HCT116 (cell line): ENCODE results near the gene RAB11A. TPM values are rescaled to one million over a fixed set of nuclear protein-coding genes. Genes with fewer than 3 reads are reported as not detected.

ENCODE experiments used
- ATAC-seq: fragments of 200-7000 bp; cut with Tn5 transposase; 2 replicates; pipeline ENCODE4 v1.9.1; 2020; ENCODE audit warnings: mild to moderate bottlenecking, moderate library complexity
- BruUV-seq: library from RNA; stranded (reverse); fragments of 400-500 nt; replicated peaks from 2 replicates; lab custom pipeline; 2021; lab: Mats Ljungman, UMichigan
- CTCF ChIA-PET: fragments of 300-600 bp; sonication (Branson Sonifier 250); formaldehyde crosslinking; loops from one replicate; lab custom pipeline; 2021; ENCODE audit warnings: antibody characterized with exemption; lab: Charles Lee
- POLR2A ChIA-PET: fragments of 300-600, 350-600 bp; sonication (Branson Sonifier 250); formaldehyde crosslinking; loops from one replicate; lab custom pipeline; 2021; ENCODE audit warnings: antibody characterized with exemption; lab: Charles Lee
- RAD21 ChIA-PET, 2 experiments: fragments of 300-600 bp; sonication (Branson Sonifier 250); formaldehyde crosslinking; loops; one replicate each; lab custom pipeline; 2023; ENCODE audit warnings: low total read pairs in 2 of 2; ENCODE audit not compliant: uncharacterized antibody in 2 of 2, unreplicated experiment in 2 of 2, low non-redundant PET in 1 of 2; lab: Charles Lee
- DNase-seq: peaks from one replicate; pipeline ENCODE4 v3.0.0-alpha.2; 2010; ENCODE audit warnings: low read depth, low spot score
- H2AFZ ChIP-seq: fragments of 200-600 bp; shearing (Covaris generic), sonication (generic); 2 replicates; pipeline ENCODE4 v1.6.1; 2017; ENCODE audit warnings: low read depth, mixed run types, mixed read lengths, antibody characterized with exemption, low read length; ENCODE audit not compliant: poor library complexity, severe bottlenecking
- H3K27ac ChIP-seq: 2 replicates; pipeline ENCODE4 v1.5.1; 2012; ENCODE audit warnings: low read depth, low read length
- H3K27me3 ChIP-seq: fragments of 200-600 bp; sonication (generic); 2 replicates; pipeline ENCODE4 v1.6.1; 2016; ENCODE audit warnings: mixed run types, low read length, mixed read lengths; ENCODE audit not compliant: insufficient read depth
- H3K36me3 ChIP-seq, 2 experiments: fragments of 200-500 bp in 1 of 2; fragments of 200-600 bp in 1 of 2; sonication (Bioruptor generic) in 1 of 2; sonication (generic) in 1 of 2; 2 replicates each; pipeline versions ENCODE4 v1.5.1 to v1.6.1; 2014 to 2016; ENCODE audit warnings: low read length in 2 of 2, inconsistent platforms in 1 of 2, mixed read lengths in 1 of 2, mixed run types in 1 of 2; ENCODE audit not compliant: insufficient read depth in 2 of 2, control insufficient read depth in 1 of 2
- H3K4me1 ChIP-seq, 2 experiments: fragments of 200-600 bp in 1 of 2; sonication (generic) in 1 of 2; 2 replicates each; pipeline versions ENCODE4 v1.5.1 to v1.6.1; 2012 to 2017; ENCODE audit warnings: low read length in 2 of 2, inconsistent platforms in 1 of 2, mild to moderate bottlenecking in 1 of 2, mixed read lengths in 1 of 2, mixed run types in 1 of 2, moderate library complexity in 1 of 2; ENCODE audit not compliant: insufficient read depth in 2 of 2, control insufficient read depth in 1 of 2
- H3K4me2 ChIP-seq: fragments of 200-600 bp; sonication (generic); 2 replicates; pipeline ENCODE4 v1.6.1; 2017; ENCODE audit warnings: mixed run types, low read length, mixed read lengths
- H3K4me3 ChIP-seq, 2 experiments: fragments of 200-600 bp in 1 of 2; sonication (generic) in 1 of 2; replicated peaks in 1 of 2; 2 replicates each; pipeline ENCODE4 v1.5.1; 2011 to 2016; ENCODE audit warnings: low read length in 2 of 2, control low read depth in 1 of 2, low read depth in 1 of 2, mild to moderate bottlenecking in 1 of 2, mixed read lengths in 1 of 2, mixed run types in 1 of 2
- H3K79me2 ChIP-seq: fragments of 200-600 bp; sonication (generic); 2 replicates; pipeline ENCODE4 v1.6.1; 2017; ENCODE audit warnings: mild to moderate bottlenecking, mixed run types, low read length, moderate library complexity, mixed read lengths; ENCODE audit not compliant: insufficient read depth
- H3K9ac ChIP-seq: fragments of 200-600 bp; sonication (generic); 2 replicates; pipeline ENCODE4 v1.6.1; 2016; ENCODE audit warnings: low read length, mixed read lengths
- H3K9me2 ChIP-seq: fragments of 200-600 bp; sonication (generic), shearing (Covaris generic); 2 replicates; pipeline ENCODE4 v1.6.1; 2017; ENCODE audit warnings: mixed run types, mild to moderate bottlenecking, moderate library complexity; ENCODE audit not compliant: insufficient read depth
- H3K9me3 ChIP-seq, 2 experiments: fragments of 200-500 bp in 1 of 2; fragments of 200-600 bp in 1 of 2; sonication (Bioruptor generic) in 1 of 2; sonication (generic) in 1 of 2; 2 replicates each; pipeline ENCODE4 v1.6.1; 2014 to 2017; ENCODE audit warnings: low read length in 2 of 2, mixed read lengths in 2 of 2, inconsistent platforms in 1 of 2, low read depth in 1 of 2, mild to moderate bottlenecking in 1 of 2, mixed run types in 1 of 2, moderate library complexity in 1 of 2; ENCODE audit not compliant: control insufficient read depth in 1 of 2, insufficient read depth in 1 of 2
- H4K20me1 ChIP-seq: fragments of 200-600 bp; sonication (generic), shearing (Covaris generic); 2 replicates; pipeline ENCODE4 v1.6.1; 2017; ENCODE audit warnings: mixed run types, mild to moderate bottlenecking, moderate library complexity; ENCODE audit not compliant: insufficient read depth
- CEBPB ChIP-seq: IDR thresholded peaks from 2 replicates; pipeline ENCODE4 v1.6.1; 2012; ENCODE audit warnings: low read depth
- EGR1 ChIP-seq: IDR thresholded peaks from 2 replicates; pipeline ENCODE4 v1.6.1; 2012; ENCODE audit warnings: low read depth
- ELF1 ChIP-seq: IDR thresholded peaks from 2 replicates; pipeline ENCODE4 v1.6.1; 2012; ENCODE audit warnings: low read depth, borderline replicate concordance
- EZH2 ChIP-seq: fragments of 200-600 bp; sonication (generic); IDR thresholded peaks from 2 replicates; pipeline ENCODE4 v1.6.1; 2017; ENCODE audit warnings: antibody characterized with exemption, mixed run types
- EZH2phosphoT487 ChIP-seq: fragments of 200-600 bp; IDR thresholded peaks from 2 replicates; pipeline ENCODE4 v1.6.1; 2018; ENCODE audit warnings: antibody characterized with exemption, borderline replicate concordance
- FOSL1 ChIP-seq: IDR thresholded peaks from 2 replicates; pipeline ENCODE4 v1.6.1; 2012; ENCODE audit warnings: low read depth
- JUND ChIP-seq: IDR thresholded peaks from 2 replicates; pipeline ENCODE4 v1.6.1; 2012
- MAX ChIP-seq: IDR thresholded peaks from 2 replicates; pipeline ENCODE4 v1.6.1; 2012
- POLR2A ChIP-seq: IDR thresholded peaks from 2 replicates; pipeline ENCODE4 v1.7.0; 2011; ENCODE audit warnings: borderline replicate concordance; ENCODE audit not compliant: insufficient read depth, insufficient read length; ENCODE audit errors: extremely low read depth
- POLR2AphosphoS5 ChIP-seq: IDR thresholded peaks from 2 replicates; pipeline ENCODE4 v1.6.1; 2011; ENCODE audit warnings: mild to moderate bottlenecking, low read depth, low read length, moderate library complexity
- RAD21 ChIP-seq: IDR thresholded peaks from 2 replicates; pipeline ENCODE4 v1.6.1; 2012; ENCODE audit warnings: low read depth, mild to moderate bottlenecking
- SP1 ChIP-seq: IDR thresholded peaks from 2 replicates; pipeline ENCODE4 v1.6.1; 2012; ENCODE audit warnings: low read depth
- SRF ChIP-seq: IDR thresholded peaks from 2 replicates; pipeline ENCODE4 v1.6.1; 2012; ENCODE audit warnings: low read depth
- TCF7L2 ChIP-seq: IDR thresholded peaks from 2 replicates; pipeline ENCODE4 v1.7.0; 2011; ENCODE audit warnings: borderline replicate concordance, inconsistent platforms; ENCODE audit not compliant: insufficient read depth, insufficient read length; ENCODE audit errors: extremely low read depth
- ZBTB33 ChIP-seq: IDR thresholded peaks from 2 replicates; pipeline ENCODE4 v1.6.1; 2011; ENCODE audit warnings: mild to moderate bottlenecking, low read length, moderate library complexity; ENCODE audit not compliant: insufficient replicate concordance; ENCODE audit errors: extremely low read depth
- ZFX ChIP-seq: fragments of 450-650 bp; IDR thresholded peaks from 2 replicates; pipeline ENCODE4 v1.6.1; 2017
- ZNF274 ChIP-seq: fragments of 200-500 bp; sonication (Bioruptor generic); IDR thresholded peaks from 2 replicates; pipeline ENCODE4 v1.6.1; 2014; ENCODE audit warnings: mild to moderate bottlenecking, low read depth, low read length, inconsistent platforms
- intact Hi-C: fragments of 100-400 bp; cut with micrococcal nuclease; formaldehyde crosslinking; loops from 2 replicates; pipeline ENCODE4 v1.10.0; 2022
- total RNA-seq: library from RNA; stranded (reverse); gene quantifications from one replicate; pipeline ENCODE4 v1.2.1, GENCODE V29; 2021; ENCODE audit not compliant: unreplicated experiment
- TF ChIP-seq, protein P1 (sequence below): IDR thresholded peaks from 2 replicates; pipeline ENCODE4 v1.6.1; 2012; ENCODE audit warnings: low read depth
- TF ChIP-seq, protein P2 (sequence below): IDR thresholded peaks from 2 replicates; pipeline ENCODE4 v1.6.1; 2012

RAB11A gene
- total RNA-seq, 1 experiment from 2014 or later: 234 TPM

DNA sequence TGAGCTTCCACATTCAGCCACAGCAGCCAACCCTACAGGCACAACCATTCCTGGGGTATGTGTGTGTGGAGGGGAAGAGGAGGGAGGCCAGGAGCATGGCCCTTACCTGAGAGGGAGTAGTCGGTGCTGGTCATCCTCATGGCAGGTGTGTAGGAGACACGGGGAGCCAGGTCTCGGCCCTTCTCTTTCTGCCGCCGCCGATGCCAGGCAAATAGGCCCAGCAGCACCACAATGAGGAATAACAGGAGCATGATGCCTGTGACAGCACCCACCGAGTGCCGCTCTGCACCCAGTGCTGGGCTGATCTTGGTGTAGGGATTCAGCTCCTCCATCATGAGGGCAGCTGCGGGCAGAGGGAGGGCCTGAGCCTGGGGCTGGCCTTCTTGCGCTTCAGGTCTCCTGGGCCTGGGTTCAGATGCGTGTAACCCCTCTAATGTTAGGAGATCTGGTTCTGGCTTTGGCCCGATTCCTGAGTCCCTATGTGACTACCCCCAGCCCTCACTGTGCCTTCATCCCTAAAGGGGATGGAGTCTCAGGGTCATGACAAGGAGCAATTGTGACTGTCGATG, 44.4 kb downstream of the RAB11A start:
- Histone ChIP-seq H2AFZ (no peak overlapping the region), H3K9me2 (no peaks in the 10 kb centered on the region), H3K36me3 (peaks cover 0 to 3% of the 10 kb centered on the region in 2 experiments; a peak in 1 of 4 replicates), H3K27me3 (no peaks in the 10 kb centered on the region)
- no TSS peak for BruUV-seq
- POLR2A ChIA-PET: no interaction called here
- DNase-seq (no peak), ATAC-seq (no peak)
- TF ChIP-seq CEBPB (no peak), JUND (no peak), EGR1 (no peak), RAD21 (no peak), ZBTB33 (no peak), SP1 (no peak), TCF7L2 (no peak), ZNF274 (no peak), EZH2phosphoT487 (no peak), EZH2 (no peak), ELF1 (no peak), MAX (no peak), POLR2A (no peak), FOSL1 (no peak), SRF (no peak), POLR2AphosphoS5 (no peak), ZFX (no peak)
- TF ChIP-seq, protein P1, sequence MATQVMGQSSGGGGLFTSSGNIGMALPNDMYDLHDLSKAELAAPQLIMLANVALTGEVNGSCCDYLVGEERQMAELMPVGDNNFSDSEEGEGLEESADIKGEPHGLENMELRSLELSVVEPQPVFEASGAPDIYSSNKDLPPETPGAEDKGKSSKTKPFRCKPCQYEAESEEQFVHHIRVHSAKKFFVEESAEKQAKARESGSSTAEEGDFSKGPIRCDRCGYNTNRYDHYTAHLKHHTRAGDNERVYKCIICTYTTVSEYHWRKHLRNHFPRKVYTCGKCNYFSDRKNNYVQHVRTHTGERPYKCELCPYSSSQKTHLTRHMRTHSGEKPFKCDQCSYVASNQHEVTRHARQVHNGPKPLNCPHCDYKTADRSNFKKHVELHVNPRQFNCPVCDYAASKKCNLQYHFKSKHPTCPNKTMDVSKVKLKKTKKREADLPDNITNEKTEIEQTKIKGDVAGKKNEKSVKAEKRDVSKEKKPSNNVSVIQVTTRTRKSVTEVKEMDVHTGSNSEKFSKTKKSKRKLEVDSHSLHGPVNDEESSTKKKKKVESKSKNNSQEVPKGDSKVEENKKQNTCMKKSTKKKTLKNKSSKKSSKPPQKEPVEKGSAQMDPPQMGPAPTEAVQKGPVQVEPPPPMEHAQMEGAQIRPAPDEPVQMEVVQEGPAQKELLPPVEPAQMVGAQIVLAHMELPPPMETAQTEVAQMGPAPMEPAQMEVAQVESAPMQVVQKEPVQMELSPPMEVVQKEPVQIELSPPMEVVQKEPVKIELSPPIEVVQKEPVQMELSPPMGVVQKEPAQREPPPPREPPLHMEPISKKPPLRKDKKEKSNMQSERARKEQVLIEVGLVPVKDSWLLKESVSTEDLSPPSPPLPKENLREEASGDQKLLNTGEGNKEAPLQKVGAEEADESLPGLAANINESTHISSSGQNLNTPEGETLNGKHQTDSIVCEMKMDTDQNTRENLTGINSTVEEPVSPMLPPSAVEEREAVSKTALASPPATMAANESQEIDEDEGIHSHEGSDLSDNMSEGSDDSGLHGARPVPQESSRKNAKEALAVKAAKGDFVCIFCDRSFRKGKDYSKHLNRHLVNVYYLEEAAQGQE: no peak
- TF ChIP-seq, protein P2, sequence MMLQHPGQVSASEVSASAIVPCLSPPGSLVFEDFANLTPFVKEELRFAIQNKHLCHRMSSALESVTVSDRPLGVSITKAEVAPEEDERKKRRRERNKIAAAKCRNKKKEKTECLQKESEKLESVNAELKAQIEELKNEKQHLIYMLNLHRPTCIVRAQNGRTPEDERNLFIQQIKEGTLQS: no peak
- TF ChIP-seq, all 23 proteins: peak for 0
- RAD21 ChIA-PET: no interaction called here
- no peaks in the 10 kb centered on the region for H3K79me2 ChIP-seq
- no peaks in the 10 kb centered on the region for H3K9me3 ChIP-seq
- no peaks in the 10 kb centered on the region for H3K4me1 ChIP-seq
- no peak overlapping the region for H3K27ac ChIP-seq
- no peak overlapping the region for H3K9ac ChIP-seq
- no peak overlapping the region for H3K4me2 ChIP-seq
- CTCF ChIA-PET: interaction anchor here (1.0 kb wide), 1 partner anchor 8 kb away, joined by 3 read pairs; no protein-coding TSS in a partner anchor
- H3K4me3 ChIP-seq: no peak overlapping the region
- intact Hi-C loops: no loop called here
- no peaks in the 10 kb centered on the region for H4K20me1 ChIP-seq
